Measurements from ENCODE around the gene HDAC11.

HDAC11 gene

GRCh38 chr3:13540297-13540995 lies 60.3 kb downstream of the HDAC11 start:
- DNase-seq (ENCODE audit: low read depth, low spot score) = no peak

DNA sequence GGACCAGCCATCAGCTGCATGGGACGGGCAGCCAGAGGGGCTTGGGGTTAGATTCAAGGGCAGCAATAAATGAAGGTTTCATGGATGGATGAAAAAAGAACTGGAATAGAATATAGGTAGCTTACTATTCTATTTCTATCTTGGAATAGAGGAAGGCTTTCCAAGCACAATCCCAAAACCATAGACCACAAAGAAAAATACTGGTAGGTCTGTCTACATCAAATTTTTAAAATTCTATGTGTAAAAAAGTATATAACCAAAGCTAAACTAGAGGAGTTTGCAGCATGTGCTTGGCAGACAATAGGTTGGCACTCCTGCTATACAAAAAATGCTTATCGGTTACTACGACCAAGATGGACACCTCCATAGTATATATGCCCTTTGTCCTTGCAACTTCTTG lies 61.6 kb downstream of the HDAC11 start:
- no peak for DNase-seq (ENCODE audit: low read depth, low spot score)

DNA sequence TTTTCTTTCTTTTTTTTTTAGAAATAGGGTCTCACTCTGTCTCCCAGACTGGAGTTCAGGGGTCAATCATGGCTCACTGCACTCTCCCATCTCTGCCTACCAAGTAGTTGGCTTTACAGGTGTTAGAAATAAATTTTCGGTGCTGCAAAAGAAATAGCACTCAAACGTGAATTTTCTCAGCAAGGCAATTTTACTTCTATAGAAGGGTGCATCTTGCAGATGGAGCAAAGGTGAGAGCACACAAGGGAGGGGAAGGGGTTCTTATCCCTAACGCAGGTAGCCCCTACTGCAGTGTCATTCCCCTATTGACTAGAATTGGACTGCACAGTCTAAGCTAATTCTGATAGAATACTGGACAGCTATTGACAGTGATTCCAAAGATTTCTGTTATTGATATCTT lies 62.0 kb downstream of the HDAC11 start:
- DNase-seq (ENCODE audit: low read depth, low spot score) = no peak

- DNase-seq (ENCODE audit: low read depth, low spot score) = no peak
Observed at GRCh38 chr3:13543253-13543652, 63.1 kb downstream of the HDAC11 start.

- DNase-seq (ENCODE audit: low read depth, low spot score) = no peak
Observed at GRCh38 chr3:13544293-13544831, 64.3 kb downstream of the HDAC11 start.

- DNase-seq (ENCODE audit: low read depth, low spot score) = no peak
Observed at GRCh38 chr3:13544951-13545651, 65.0 kb downstream of the HDAC11 start.

- no peak for DNase-seq (ENCODE audit: low read depth, low spot score)
Observed at GRCh38 chr3:13545952-13546454, 65.9 kb downstream of the HDAC11 start.

DNA sequence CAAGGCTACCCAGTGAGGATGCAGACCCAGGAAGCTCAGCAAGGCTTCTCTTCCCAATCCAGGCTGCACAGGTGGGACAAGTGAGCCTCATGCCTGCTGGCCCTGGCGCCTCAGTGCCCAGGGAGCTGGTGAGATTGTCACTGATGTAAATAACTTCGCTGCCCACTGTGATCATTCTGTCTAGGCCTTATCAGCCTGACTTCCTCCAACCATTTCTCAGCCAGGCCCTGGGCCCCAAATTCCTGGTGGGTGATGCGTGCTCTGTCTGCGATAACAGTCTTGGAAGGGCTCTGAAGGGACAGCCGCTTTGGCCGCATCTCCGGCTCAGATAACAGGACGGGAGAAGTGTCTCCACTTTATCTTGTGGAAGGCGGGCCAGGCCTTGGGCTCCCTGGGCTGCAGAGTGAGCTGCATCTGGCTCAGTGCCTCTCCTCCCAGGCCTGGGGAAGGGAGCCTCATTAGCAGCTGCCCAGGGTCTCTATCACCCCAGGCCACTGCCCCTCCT lies 66.6 kb downstream of the HDAC11 start:
- no peak for DNase-seq (ENCODE audit: low read depth, low spot score)

GRCh38 chr3:13547591-13548371 lies 67.7 kb downstream of the HDAC11 start:
- no peak for DNase-seq (ENCODE audit: low read depth, low spot score)

- DNase-seq (ENCODE audit: low read depth, low spot score) = no peak
Observed at GRCh38 chr3:13548696-13549622, 68.9 kb downstream of the HDAC11 start, which contains the start of gene FBLN2. FBLN2 (plus strand) TSS chr3:13549125; CDS start chr3:13570356, 21,231 bp downstream.

DNA sequence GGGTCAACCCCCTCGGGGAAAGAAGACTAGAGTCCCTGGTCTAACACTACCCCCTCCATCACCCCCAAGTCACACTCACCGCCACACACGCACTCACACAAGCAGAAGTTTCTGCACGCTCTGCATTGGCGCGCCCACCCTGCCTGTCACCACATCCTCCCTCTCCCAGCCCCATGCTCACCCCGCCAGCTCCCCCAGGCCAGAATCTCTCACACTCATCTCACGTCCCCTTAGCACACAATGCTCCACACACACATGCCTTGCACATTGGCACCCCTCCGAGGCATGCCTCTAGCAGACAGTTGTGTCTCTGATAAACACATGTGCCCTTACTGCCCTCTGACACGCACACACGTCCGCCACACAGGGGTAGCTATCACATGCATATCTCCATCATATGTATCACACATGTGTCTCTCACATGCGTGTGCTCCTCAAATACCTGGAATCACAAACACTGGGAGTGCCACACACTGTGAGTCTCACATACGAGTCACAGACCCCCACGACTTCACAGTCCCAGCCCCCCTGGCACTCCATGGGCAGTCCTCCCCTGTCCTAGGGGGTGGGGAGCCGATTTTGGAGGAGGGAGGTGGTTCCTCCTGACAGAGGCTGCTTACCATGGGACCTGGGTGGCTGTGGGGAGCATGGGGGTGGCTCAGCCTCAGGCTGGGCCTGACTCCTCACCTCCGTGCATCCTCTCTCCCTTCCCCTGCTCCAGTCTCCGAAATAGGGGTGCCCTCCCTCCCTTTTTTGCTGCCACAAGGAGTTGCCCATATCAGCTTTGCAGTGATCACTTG lies 69.7 kb downstream of the HDAC11 start:
- no peak for DNase-seq (ENCODE audit: low read depth, low spot score)

- DNase-seq (ENCODE audit: low read depth, low spot score) = no peak
Observed at GRCh38 chr3:13550423-13550690, 70.3 kb downstream of the HDAC11 start.

- no peak for DNase-seq (ENCODE audit: low read depth, low spot score)
Observed at GRCh38 chr3:13550791-13551360, 70.8 kb downstream of the HDAC11 start.

DNA sequence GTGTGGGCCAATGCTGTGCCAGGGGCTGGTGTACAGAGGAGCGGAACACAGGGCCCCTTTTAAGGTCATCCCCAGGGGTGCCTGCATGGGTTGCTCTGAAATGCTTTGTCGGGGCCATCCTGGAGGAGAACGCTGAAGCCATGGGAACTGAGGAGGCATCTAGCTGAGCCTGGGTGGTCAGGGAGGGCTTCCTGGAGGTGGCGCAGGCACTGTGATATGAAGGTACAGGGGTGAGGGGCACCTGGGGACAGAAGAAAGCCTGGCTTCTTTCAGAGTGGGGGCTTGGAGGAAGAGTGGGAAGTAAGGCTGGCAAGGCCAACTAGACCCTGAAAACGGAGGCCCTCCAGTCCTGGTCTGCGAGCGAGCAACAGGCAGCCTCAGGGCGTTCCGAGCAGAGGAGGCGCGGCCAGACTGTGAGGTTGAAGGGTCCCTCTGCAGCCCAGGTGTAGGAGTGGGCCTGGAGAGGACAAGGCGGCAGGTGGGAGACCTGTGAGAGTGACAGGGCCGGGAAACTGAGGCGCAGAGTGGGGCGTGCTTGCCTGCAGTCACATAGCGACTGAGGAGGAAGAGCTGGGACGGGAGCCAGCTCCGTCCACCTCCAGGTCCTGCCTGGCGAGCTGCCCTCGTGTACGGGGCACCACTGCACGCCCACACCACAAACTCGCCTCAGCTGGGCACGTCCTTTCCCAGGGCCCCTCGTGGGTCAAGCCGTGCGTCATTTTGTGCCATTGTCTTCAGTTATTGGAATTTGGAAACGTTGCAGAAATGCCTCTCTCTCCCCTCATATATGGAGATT lies 72.9 kb downstream of the HDAC11 start:
- no peak for DNase-seq (ENCODE audit: low read depth, low spot score)

DNA sequence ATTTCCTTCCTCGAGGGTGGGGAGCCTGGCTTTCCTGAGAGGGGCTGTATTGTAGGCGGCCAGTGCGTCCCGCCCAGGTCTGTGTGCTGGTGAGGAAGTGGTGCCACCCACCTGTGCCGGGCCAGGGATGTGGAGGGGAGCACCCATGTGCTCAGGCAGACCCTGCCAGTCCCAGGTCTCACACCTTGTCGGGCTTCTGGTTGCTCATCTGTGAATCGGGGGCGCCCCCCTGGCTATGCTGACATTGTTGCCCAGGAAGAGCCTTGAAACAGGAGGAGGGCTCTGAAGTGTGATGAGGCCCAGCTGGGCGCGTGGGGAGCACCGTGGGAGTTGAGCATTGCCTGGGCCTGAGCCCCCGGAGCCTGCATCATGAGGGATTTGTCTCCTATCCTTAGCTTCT lies 73.6 kb downstream of the HDAC11 start:
- no peak for DNase-seq (ENCODE audit: low read depth, low spot score)

DNA sequence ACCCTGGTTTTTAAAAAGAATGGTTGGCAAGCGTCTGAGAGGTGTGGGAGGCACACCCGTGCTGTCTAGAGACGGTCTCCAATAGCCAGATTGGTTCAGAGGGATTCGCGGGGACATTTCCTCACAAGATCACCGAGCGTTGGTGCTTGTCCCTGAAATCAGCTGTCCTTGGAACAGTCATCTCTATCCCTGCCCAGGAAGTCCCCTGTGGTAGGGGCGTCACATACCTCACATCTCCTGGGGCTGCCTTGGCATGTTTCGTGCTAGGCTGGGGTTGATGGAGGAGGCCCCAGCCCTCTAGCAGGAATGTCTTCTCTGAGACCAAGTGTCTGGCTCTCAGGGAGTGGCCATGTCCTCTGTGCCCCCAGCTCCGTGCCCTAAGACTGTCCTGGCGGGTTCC lies 75.6 kb downstream of the HDAC11 start:
- DNase-seq (ENCODE audit: low read depth, low spot score) = no peak
